Stimulated activated CD8-positive, alpha-beta memory T cell treated with anti-CD3 and anti-CD28 coated beads, Interleukin-7, amount 100 ng/mL, for 48 hours (primary cell): ENCODE results near the gene PAX2.
"Not testable (repeated sequence)": the region's sequence is repeated elsewhere in the genome, so short reads cannot be mapped to it uniquely, and the experiment has no call there.

Experiments used
- DNase-seq, 2 donors: peaks; one replicate each; pipeline ENCODE4 v3.0.0-alpha.2; 2020; ENCODE audit warnings: low read depth in 1 of 2; ENCODE audit errors: extremely low read depth in 1 of 2

PAX2 gene

GRCh38 chr10:100744987-100745881 lies at the start of gene PAX2:
Gene PAX2 (plus strand): TSS chr10:100745582. CDS start chr10:100746261, 679 bp downstream.
- no peak for DNase-seq

- no peak for DNase-seq
Observed at GRCh38 chr10:100696477-100696901, 48.9 kb upstream of the PAX2 start.

GRCh38 chr10:100697070-100697469 lies 48.3 kb upstream of the PAX2 start:
- DNase-seq: no peak

- no peak for DNase-seq
Observed at GRCh38 chr10:100697631-100698030, 47.8 kb upstream of the PAX2 start.

DNA sequence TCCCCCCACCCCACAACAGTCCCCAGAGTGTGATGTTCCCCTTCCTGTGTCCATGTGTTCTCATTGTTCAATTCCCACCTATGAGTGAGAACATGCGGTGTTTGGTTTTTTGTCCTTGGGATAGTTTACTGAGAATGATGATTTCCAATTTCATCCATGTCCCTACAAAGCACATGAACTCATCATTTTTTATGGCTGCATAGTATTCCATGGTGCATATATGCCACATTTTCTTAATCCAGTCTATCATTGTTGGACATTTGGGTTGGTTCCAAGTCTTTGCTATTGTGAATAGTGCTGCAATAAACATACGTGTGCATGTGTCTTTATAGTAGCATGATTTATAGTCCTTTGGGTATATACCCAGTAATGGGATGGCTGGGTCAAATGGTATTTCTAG lies 43.7 kb upstream of the PAX2 start:
- not testable (repeated sequence) for DNase-seq

DNA sequence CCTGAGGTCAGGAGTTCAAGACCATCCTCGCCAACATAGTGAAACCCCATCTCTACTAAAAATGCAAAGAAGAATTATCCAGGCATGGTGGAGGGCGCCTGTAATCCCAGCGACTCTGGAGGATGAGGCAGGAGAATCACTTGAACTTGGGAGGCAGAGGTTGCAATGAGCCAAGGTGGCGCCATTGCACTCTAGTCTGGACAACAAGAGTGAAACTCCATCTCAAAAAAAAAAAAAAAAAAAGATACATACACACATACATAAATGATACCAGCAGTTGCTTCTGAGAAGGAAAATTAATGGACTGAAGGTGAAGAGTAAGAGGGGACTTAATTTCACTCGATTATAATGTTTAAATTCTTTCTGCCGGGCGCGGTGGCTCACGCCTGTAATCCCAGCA lies 40.2 kb upstream of the PAX2 start:
- DNase-seq: no peak

DNA sequence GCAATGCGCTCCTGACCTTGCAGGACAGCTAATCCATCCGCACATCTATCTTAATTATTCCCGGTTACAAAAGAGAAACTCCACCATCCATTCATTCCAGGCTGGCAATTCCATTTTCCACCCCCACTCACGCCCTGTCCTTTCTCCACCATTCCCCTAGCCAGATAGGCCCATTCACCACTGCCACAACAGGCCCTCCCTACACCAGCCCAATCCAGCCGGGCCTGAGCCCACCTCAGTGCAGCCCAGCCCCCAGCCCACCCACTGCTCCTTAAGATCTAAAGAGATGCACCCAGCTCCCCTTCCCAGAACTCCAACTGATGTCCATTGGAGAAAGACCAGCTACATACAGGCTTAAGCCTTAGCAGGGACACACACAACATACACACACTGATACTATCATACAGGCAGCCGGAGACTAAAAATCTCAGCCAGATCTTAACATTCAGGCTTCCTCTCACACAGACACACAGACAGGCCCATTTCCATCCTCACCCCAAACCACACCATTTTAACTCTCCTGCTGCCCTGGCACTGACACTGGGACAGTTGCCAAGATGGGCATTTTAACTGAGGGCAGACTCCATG lies 38.0 kb upstream of the PAX2 start:
- DNase-seq: no peak

GRCh38 chr10:100709146-100710082 lies 36.0 kb upstream of the PAX2 start:
- DNase-seq: no peak

GRCh38 chr10:100710151-100710871 lies 35.1 kb upstream of the PAX2 start:
- DNase-seq: no peak

GRCh38 chr10:100713049-100713858 lies 32.1 kb upstream of the PAX2 start:
- no peak for DNase-seq

GRCh38 chr10:100713859-100714565 lies 31.4 kb upstream of the PAX2 start:
- DNase-seq: no peak

- DNase-seq: no peak
Observed at GRCh38 chr10:100714566-100714950, 30.8 kb upstream of the PAX2 start.

GRCh38 chr10:100715101-100715444 lies 30.3 kb upstream of the PAX2 start:
- no peak for DNase-seq

GRCh38 chr10:100715445-100716385 lies 29.7 kb upstream of the PAX2 start:
- DNase-seq: no peak

GRCh38 chr10:100717166-100717565 lies 28.2 kb upstream of the PAX2 start:
- DNase-seq: no peak

DNA sequence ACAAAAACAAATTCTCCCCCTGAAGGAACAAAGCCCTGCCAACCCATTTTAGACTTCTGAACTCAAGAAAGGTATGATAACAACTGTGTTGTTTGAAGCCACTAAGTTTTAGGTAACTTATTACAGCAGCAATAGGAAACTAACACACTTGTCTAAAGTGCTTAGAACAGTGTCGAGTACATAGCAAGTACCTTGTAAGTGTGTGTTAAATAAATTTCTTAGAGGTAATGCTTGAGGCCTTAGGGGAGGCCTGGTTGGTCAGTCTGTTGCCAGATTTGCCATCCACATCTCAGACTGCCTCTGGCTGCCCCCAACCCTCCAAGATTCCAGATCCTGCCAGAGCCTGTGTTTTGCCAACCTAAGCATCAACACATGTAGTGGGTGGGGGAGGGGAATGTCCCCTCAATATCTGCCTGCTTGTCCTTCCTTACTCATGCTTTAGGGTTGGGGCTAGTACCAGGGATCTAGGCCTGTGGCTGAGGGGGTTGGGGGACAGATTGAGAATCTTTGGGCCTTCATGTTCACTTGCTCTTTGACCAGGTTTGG lies 27.1 kb upstream of the PAX2 start:
- DNase-seq: no peak

- no peak for DNase-seq
Observed at GRCh38 chr10:100723180-100723579, 22.2 kb upstream of the PAX2 start.
